ENCODE results near the gene SENP7.

GRCh38 chr3:101388706-101389105 is 124.3 kb downstream of the SENP7 start:
- TF ChIP-seq CTCF (IDR thresholded peaks at IDR 0.05 in 4 of 5, conservative IDR thresholded peaks at IDR 0.05 in 1 of 5) (no peak), POLR2A (IDR thresholded peaks at IDR 0.05) (no peak)

Measured in gastrocnemius medialis (tissue), 4 donors.